PC-3 (cell line): ENCODE measurements around the gene LAMA2. TPM values are rescaled to one million over a fixed set of nuclear protein-coding genes. Genes with fewer than 3 reads are reported as not detected.
A peak's percentile ranks its signal among the peaks of the same experiment; 100 is the strongest.

Experiments used
- ATAC-seq: fragments of 200-7000 bp; cut with Tn5 transposase; 2 replicates; pipeline ENCODE4 v1.9.1; 2020; ENCODE audit warnings: mild to moderate bottlenecking, moderate library complexity
- BruUV-seq: library from RNA; stranded (reverse); fragments of 400-500 nt; replicated peaks from 2 replicates; lab custom pipeline; 2021; lab: Mats Ljungman, UMichigan
- CTCF ChIA-PET: fragments of 300-600 bp; sonication (Branson Sonifier 250); formaldehyde crosslinking; loops from one replicate; lab custom pipeline; 2022; ENCODE audit warnings: antibody characterized with exemption; lab: Charles Lee
- POLR2A ChIA-PET: fragments of 300-600 bp; sonication (Branson Sonifier 250); formaldehyde crosslinking; loops from one replicate; lab custom pipeline; 2022; ENCODE audit warnings: antibody characterized with exemption; ENCODE audit not compliant: unreplicated experiment; lab: Charles Lee
- DNase-seq: peaks from one replicate; pipeline ENCODE4 v3.0.0-alpha.2; 2015
- H2AFZ ChIP-seq: fragments of 300-600 bp; sonication (generic); 2 replicates; pipeline ENCODE4 v1.6.0; 2016; ENCODE audit warnings: antibody characterized with exemption, low read length
- H3F3A ChIP-seq: fragments of 300-600 bp; sonication (generic); one replicate; pipeline ENCODE4 v1.6.0; 2017; ENCODE audit warnings: antibody characterized with exemption, low read length, control low read depth, mild to moderate bottlenecking; ENCODE audit not compliant: unreplicated experiment
- H3K27ac ChIP-seq: fragments of 300-600 bp; sonication (generic); 2 replicates; pipeline ENCODE4 v1.5.1; 2016; ENCODE audit warnings: mild to moderate bottlenecking, low read length
- H3K27me3 ChIP-seq: fragments of 300-600 bp; sonication (generic); 2 replicates; pipeline ENCODE4 v1.6.1; 2016; ENCODE audit warnings: low read length, mixed read lengths
- H3K36me3 ChIP-seq: fragments of 300-600 bp; sonication (generic); 2 replicates; pipeline ENCODE4 v1.6.1; 2016; ENCODE audit warnings: low read depth, mixed run types, low read length, mixed read lengths
- H3K4me1 ChIP-seq: fragments of 300-600 bp; sonication (generic); 2 replicates; pipeline ENCODE4 v1.5.1; 2016; ENCODE audit warnings: low read length; ENCODE audit not compliant: insufficient read depth
- H3K4me2 ChIP-seq: fragments of 300-600 bp; sonication (generic); 2 replicates; pipeline ENCODE4 v1.6.0; 2016; ENCODE audit warnings: low read length
- H3K4me3 ChIP-seq: fragments of 300-600 bp; sonication (generic); 2 replicates; pipeline ENCODE4 v1.5.1; 2016; ENCODE audit warnings: mild to moderate bottlenecking, low read length, mixed read lengths
- H3K79me2 ChIP-seq: fragments of 300-600 bp; sonication (generic); 2 replicates; pipeline ENCODE4 v1.6.1; 2017; ENCODE audit warnings: low read length, mixed read lengths
- H3K9ac ChIP-seq: fragments of 300-600 bp; sonication (generic); 2 replicates; pipeline ENCODE4 v1.6.0; 2016; ENCODE audit warnings: mild to moderate bottlenecking, low read length
- H3K9me2 ChIP-seq: fragments of 300-600 bp; sonication (generic); replicated peaks from 2 replicates; pipeline ENCODE4 v1.6.1; 2016; ENCODE audit warnings: mixed run types, low read length, mixed read lengths
- H3K9me3 ChIP-seq: fragments of 300-600 bp; sonication (generic); 2 replicates; pipeline ENCODE4 v1.6.1; 2016; ENCODE audit warnings: low read length, mixed read lengths
- H4K20me1 ChIP-seq: fragments of 300-600 bp; sonication (generic); 2 replicates; pipeline ENCODE4 v1.6.1; 2016; ENCODE audit warnings: low read length, mixed read lengths
- CTCF ChIP-seq: fragments of 300-600 bp; sonication (generic); conservative IDR thresholded peaks from 2 replicates; pipeline ENCODE4 v1.5.1; 2017; ENCODE audit warnings: antibody characterized with exemption, low read depth, mild to moderate bottlenecking, low read length
- EZH2 ChIP-seq: fragments of 300-600 bp; sonication (generic); IDR thresholded peaks from one replicate; pipeline ENCODE4 v1.6.1; 2017; ENCODE audit warnings: antibody characterized with exemption, mild to moderate bottlenecking, low read length; ENCODE audit not compliant: unreplicated experiment
- EZH2phosphoT487 ChIP-seq: fragments of 300-600 bp; sonication (generic); IDR thresholded peaks from 2 replicates; pipeline ENCODE4 v1.6.1; 2018; ENCODE audit warnings: mild to moderate bottlenecking, antibody characterized with exemption, low read length, borderline replicate concordance
- intact Hi-C: fragments of 100-400 bp; cut with micrococcal nuclease; formaldehyde crosslinking; loops from 2 replicates; pipeline ENCODE4 v1.9.0; 2023
- total RNA-seq: library from RNA; depleted of rRNA; stranded (reverse); fragments of >200 nt; gene quantifications from 2 replicates; pipeline ENCODE4 v1.2.3, GENCODE V29; 2014

LAMA2 gene
- total RNA-seq, 1 experiment from 2014 or later, result 0.22 TPM

GRCh38 chr6:129302671-129303070, 419.7 kb downstream of the LAMA2 start:
- TF ChIP-seq EZH2phosphoT487 (no peak), CTCF (no peak), EZH2 (no peak)
- BruUV-seq, result no TSS peak
- Histone ChIP-seq H4K20me1 (no peaks in the 10 kb centered on the region), H3K9ac (no peak overlapping the region), H3K9me2 (no peaks in the 10 kb centered on the region), H3K4me2 (no peak overlapping the region), H3K27ac (no peak overlapping the region), H3K79me2 (no peaks in the 10 kb centered on the region), H3K9me3 (no peaks in the 10 kb centered on the region), H3K4me3 (no peak overlapping the region), H2AFZ (no peak overlapping the region), H3K4me1 (peaks cover 16% of the 10 kb centered on the region), H3K27me3 (no peaks in the 10 kb centered on the region), H3F3A (no peaks in the 10 kb centered on the region), H3K36me3 (no peaks in the 10 kb centered on the region)
- POLR2A ChIA-PET, result no interaction called here
- CTCF ChIA-PET, result no interaction called here
- intact Hi-C loops, result no loop called here
- DNase-seq (no peak), ATAC-seq (no peak)

- Histone ChIP-seq H3K27ac (peak overlapping the region; percentile 31), H3F3A (no peaks in the 10 kb centered on the region), H2AFZ (no peak overlapping the region), H3K36me3 (no peaks in the 10 kb centered on the region), H3K4me3 (no peak overlapping the region), H3K9ac (no peak overlapping the region), H3K9me2 (no peaks in the 10 kb centered on the region), H3K79me2 (no peaks in the 10 kb centered on the region), H4K20me1 (no peaks in the 10 kb centered on the region), H3K9me3 (no peaks in the 10 kb centered on the region), H3K27me3 (no peaks in the 10 kb centered on the region), H3K4me1 (peaks cover 40% of the 10 kb centered on the region), H3K4me2 (peak overlapping the region; percentile 61)
- DNase-seq (peak; percentile 69), ATAC-seq (peak; percentile 72)
- BruUV-seq, result no TSS peak
- intact Hi-C loops, result loop anchor here (5.0 kb wide), 2 partner anchors 55 to 500 kb away; no protein-coding TSS in a partner anchor
- ChIA-PET CTCF (no interaction called here), POLR2A (no interaction called here)
- TF ChIP-seq EZH2phosphoT487, result no peak
- TF ChIP-seq EZH2, result no peak
- no peak for TF ChIP-seq CTCF
These were observed 423.9 kb downstream of the LAMA2 start for GRCh38 chr6:129306826-129307225.

- DNase-seq (no peak), ATAC-seq (no peak)
- Histone ChIP-seq H3K4me3 (no peak overlapping the region), H2AFZ (no peak overlapping the region), H3K9me2 (no peaks in the 10 kb centered on the region), H3K4me2 (peak overlapping the region; percentile 9; the same call in 1 of the 2 replicates), H3F3A (peaks cover 4% of the 10 kb centered on the region), H3K4me1 (peaks cover 50% of the 10 kb centered on the region), H3K36me3 (no peaks in the 10 kb centered on the region), H4K20me1 (no peaks in the 10 kb centered on the region), H3K9me3 (no peaks in the 10 kb centered on the region), H3K9ac (no peak overlapping the region), H3K27ac (no peak overlapping the region), H3K79me2 (no peaks in the 10 kb centered on the region), H3K27me3 (no peaks in the 10 kb centered on the region)
- CTCF ChIA-PET, result no interaction called here
- POLR2A ChIA-PET, result no interaction called here
- no TSS peak for BruUV-seq
- intact Hi-C loops, result loop anchor here (5.0 kb wide), 2 partner anchors 56 to 501 kb away; no protein-coding TSS in a partner anchor
- TF ChIP-seq EZH2phosphoT487, result no peak
These were observed 424.9 kb downstream of the LAMA2 start for GRCh38 chr6:129307845-129308244.
